MM.1S (cell line): ENCODE data around the gene ADAM19.

Experiments used
- DNase-seq: peaks from one replicate; pipeline ENCODE4 v3.0.0-alpha.2; 2015
- H2AFZ ChIP-seq: fragments of 300-600 bp; sonication (generic); 2 replicates; pipeline ENCODE4 v1.6.0; 2016; ENCODE audit warnings: antibody characterized with exemption, low read length
- H3F3A ChIP-seq: fragments of 300-600 bp; sonication (generic); 2 replicates; pipeline ENCODE4 v1.6.1; 2016; ENCODE audit warnings: mild to moderate bottlenecking, antibody characterized with exemption, low read length, moderate library complexity, mixed read lengths; ENCODE audit not compliant: insufficient read depth
- H3K27ac ChIP-seq: fragments of 300-600 bp; sonication (generic); 2 replicates; pipeline ENCODE4 v1.5.1; 2016; ENCODE audit warnings: mild to moderate bottlenecking, low read length
- H3K27me3 ChIP-seq: fragments of 300-600 bp; sonication (generic); replicated peaks from 2 replicates; pipeline ENCODE4 v1.6.0; 2016; ENCODE audit warnings: low read length; ENCODE audit not compliant: insufficient read depth
- H3K36me3 ChIP-seq: fragments of 300-600 bp; sonication (generic); replicated peaks from 2 replicates; pipeline ENCODE4 v1.6.1; 2016; ENCODE audit warnings: mild to moderate bottlenecking, low read length, mixed read lengths; ENCODE audit not compliant: insufficient read depth
- H3K4me1 ChIP-seq: fragments of 300-600 bp; sonication (generic); 2 replicates; pipeline ENCODE4 v1.6.1; 2016; ENCODE audit warnings: low read length, mixed read lengths
- H3K4me2 ChIP-seq: fragments of 300-600 bp; sonication (generic); 2 replicates; pipeline ENCODE4 v1.6.0; 2016; ENCODE audit warnings: low read depth, low read length
- H3K4me3 ChIP-seq: fragments of 300-600 bp; sonication (generic); 2 replicates; pipeline ENCODE4 v1.5.1; 2016; ENCODE audit warnings: low read length, mixed read lengths
- H3K79me2 ChIP-seq: fragments of 300-600 bp; sonication (generic); 2 replicates; pipeline ENCODE4 v1.6.1; 2016; ENCODE audit warnings: mixed run types, low read length, mixed read lengths
- H3K9ac ChIP-seq: fragments of 300-600 bp; sonication (generic); 2 replicates; pipeline ENCODE4 v1.6.1; 2016; ENCODE audit warnings: low read length, mixed read lengths
- H3K9me2 ChIP-seq: fragments of 300-600 bp; sonication (generic); replicated peaks from 2 replicates; pipeline ENCODE4 v1.6.1; 2016; ENCODE audit warnings: mild to moderate bottlenecking, low read length, mixed read lengths; ENCODE audit not compliant: insufficient read depth
- H3K9me3 ChIP-seq: fragments of 300-600 bp; sonication (generic); replicated peaks from 2 replicates; pipeline ENCODE4 v1.6.1; 2016; ENCODE audit warnings: mild to moderate bottlenecking, low read length, mixed read lengths; ENCODE audit not compliant: insufficient read depth
- H4K20me1 ChIP-seq: fragments of 300-600 bp; sonication (generic); 2 replicates; pipeline ENCODE4 v1.6.1; 2016; ENCODE audit warnings: mild to moderate bottlenecking, low read length, moderate library complexity, mixed read lengths; ENCODE audit not compliant: insufficient read depth
- CTCF ChIP-seq: fragments of 300-600 bp; sonication (generic); IDR thresholded peaks from 2 replicates; pipeline ENCODE4 v1.5.1; 2016; ENCODE audit warnings: antibody characterized with exemption, low read length, mixed read lengths
- EZH2 ChIP-seq: fragments of 300-600 bp; sonication (generic); optimal IDR thresholded peaks from 2 replicates; pipeline ENCODE3; 2017; ENCODE audit warnings: low read depth, mild to moderate bottlenecking, antibody characterized with exemption, low read length, mixed read lengths
- EZH2phosphoT487 ChIP-seq: fragments of 300-600 bp; sonication (generic); IDR thresholded peaks from 2 replicates; pipeline ENCODE4 v1.6.1; 2018; ENCODE audit warnings: antibody characterized with exemption, low read length

The ADAM19 gene

GRCh38 chr5:157618191-157618765, 42.7 kb upstream of the ADAM19 start:
- no peak for TF ChIP-seq EZH2
- no peak for TF ChIP-seq EZH2phosphoT487
- TF ChIP-seq CTCF: no peak
- Histone ChIP-seq H3K27me3 (no peaks in the 10 kb centered on the region), H3K36me3 (no peaks in the 10 kb centered on the region), H3K27ac (no peak overlapping the region), H3K79me2 (no peaks in the 10 kb centered on the region), H3K9me2 (no peaks in the 10 kb centered on the region), H3K4me1 (no peaks in the 10 kb centered on the region), H3F3A (no peaks in the 10 kb centered on the region), H3K4me2 (no peak overlapping the region), H4K20me1 (no peaks in the 10 kb centered on the region), H2AFZ (no peak overlapping the region), H3K4me3 (no peak overlapping the region), H3K9me3 (no peaks in the 10 kb centered on the region), H3K9ac (no peak overlapping the region)
- DNase-seq: no peak

GRCh38 chr5:157616785-157617184, 41.2 kb upstream of the ADAM19 start:
- TF ChIP-seq EZH2phosphoT487: no peak
- Histone ChIP-seq H3K4me2 (no peak overlapping the region), H3K9me2 (no peaks in the 10 kb centered on the region), H3F3A (no peaks in the 10 kb centered on the region), H3K4me1 (peaks cover 5% of the 10 kb centered on the region), H3K9me3 (no peaks in the 10 kb centered on the region), H4K20me1 (no peaks in the 10 kb centered on the region), H3K36me3 (no peaks in the 10 kb centered on the region), H3K4me3 (no peak overlapping the region), H3K9ac (no peak overlapping the region), H3K79me2 (no peaks in the 10 kb centered on the region), H2AFZ (no peak overlapping the region), H3K27ac (no peak overlapping the region), H3K27me3 (no peaks in the 10 kb centered on the region)
- DNase-seq: no peak

GRCh38 chr5:157613385-157614245, 38.0 kb upstream of the ADAM19 start:
- H3F3A ChIP-seq: peaks cover 8% of the 10 kb centered on the region
- no peaks in the 10 kb centered on the region for H3K36me3 ChIP-seq
- no peaks in the 10 kb centered on the region for H3K79me2 ChIP-seq
- no peak overlapping the region for H3K4me2 ChIP-seq
- no peaks in the 10 kb centered on the region for H3K27me3 ChIP-seq
- no peak overlapping the region for H3K9ac ChIP-seq
- no peak overlapping the region for H3K4me3 ChIP-seq
- no peaks in the 10 kb centered on the region for H3K9me3 ChIP-seq
- TF ChIP-seq CTCF: no peak
- peaks cover 15% of the 10 kb centered on the region for H3K4me1 ChIP-seq
- DNase-seq: no peak
- H4K20me1 ChIP-seq: no peaks in the 10 kb centered on the region
- no peaks in the 10 kb centered on the region for H3K9me2 ChIP-seq
- H2AFZ ChIP-seq: no peak overlapping the region
- no peak overlapping the region for H3K27ac ChIP-seq

GRCh38 chr5:157612581-157612980, 37.0 kb upstream of the ADAM19 start:
- H3K36me3 ChIP-seq: no peaks in the 10 kb centered on the region
- H3F3A ChIP-seq: peaks cover 11% of the 10 kb centered on the region
- H3K4me2 ChIP-seq: no peak overlapping the region
- H3K4me1 ChIP-seq: peaks cover 16% of the 10 kb centered on the region
- no peak for DNase-seq
- TF ChIP-seq EZH2phosphoT487 (no peak), CTCF (no peak), EZH2 (no peak)
- no peak overlapping the region for H2AFZ ChIP-seq
- H3K27me3 ChIP-seq: no peaks in the 10 kb centered on the region
- H3K9ac ChIP-seq: no peak overlapping the region
- H3K9me2 ChIP-seq: no peaks in the 10 kb centered on the region
- H3K9me3 ChIP-seq: no peaks in the 10 kb centered on the region
- no peak overlapping the region for H3K4me3 ChIP-seq
- no peaks in the 10 kb centered on the region for H3K79me2 ChIP-seq
- H4K20me1 ChIP-seq: no peaks in the 10 kb centered on the region
- H3K27ac ChIP-seq: no peak overlapping the region
